Measurements from ENCODE around the gene NAV3. TPM values are rescaled to one million over a fixed set of nuclear protein-coding genes. Genes with fewer than 3 reads are reported as not detected.

The NAV3 gene
- total and polyA plus RNA-seq, 9 of the 15 experiments (the other 6 are each of a cell fraction or from before 2014, with no cell fraction given), result 0.04 TPM; not detected in 8

- TF ChIP-seq ZNF512 (tag; IDR thresholded peaks at IDR 0.05), result no peak
These were observed 33.9 kb upstream of the NAV3 start (continued) for GRCh38 chr12:77796775-77797174.

GRCh38 chr12:77800501-77800900 is 30.2 kb upstream of the NAV3 start:
- H3K9me1 ChIP-seq (ENCODE audit: control insufficient read depth, insufficient read depth, low read length), result no peaks in the 10 kb centered on the region
- no TSS peak for BruUV-seq (replicated peaks)
- DNase-seq (ENCODE audit: extremely low read depth in 1 of 4, low spot score in 3 of 4) (no peak), FAIRE-seq (no peak), ATAC-seq (no peak)
- no peaks in the 10 kb centered on the region for H3K4me1 ChIP-seq (replicated peaks in 1 of 2; ENCODE audit: control insufficient read depth in 2 of 2, insufficient read depth in 2 of 2, low read length in 2 of 2)
- no peak for TF ChIP-seq CREM (IDR thresholded peaks at IDR 0.05; ENCODE audit: low read depth)
- TF ChIP-seq FIP1L1 (IDR thresholded peaks at IDR 0.05; ENCODE audit: low read depth, low read length, poor library complexity, severe bottlenecking), result no peak
- TF ChIP-seq CBX2 (IDR thresholded peaks at IDR 0.05; ENCODE audit: insufficient read depth, low read length, poor library complexity, severe bottlenecking), result no peak
- TF ChIP-seq NFXL1 (CRISPR knock-in tag; IDR thresholded peaks at IDR 0.05), result no peak
- TF ChIP-seq MLLT1 (IDR thresholded peaks at IDR 0.05), result no peak
- H3K79me2 ChIP-seq (ENCODE audit: control insufficient read depth, insufficient read depth, low read length), result no peaks in the 10 kb centered on the region
- H3K36me3 ChIP-seq (ENCODE audit: control insufficient read depth, insufficient read depth, low read length), result no peaks in the 10 kb centered on the region
- H2AFZ ChIP-seq (ENCODE audit: low read depth, low read length), result no peak overlapping the region
- CTCF ChIA-PET (ENCODE audit: low intra/inter-chr PET ratio), result no interaction called here
- no peak overlapping the region for H3K4me2 ChIP-seq (ENCODE audit: insufficient read depth, low read length)
- 0% methylated on average over 2 of the region's 2 CpGs for WGBS (ENCODE audit: insufficient coverage, low coverage, missing lambda C conversion rate)
- intact Hi-C loops (cut with micrococcal nuclease), result no loop called here
- no peak overlapping the region for H3K27ac ChIP-seq (ENCODE audit: extremely low read depth, low read depth, low read length)
- no peak overlapping the region for H3K9ac ChIP-seq (ENCODE audit: insufficient read depth in 1 of 2, low read depth in 2 of 2, low read length in 2 of 2)
- H3K9me3 ChIP-seq (replicated peaks; ENCODE audit: control insufficient read depth, insufficient read depth, low read depth, low read length), result no peaks in the 10 kb centered on the region
- in situ Hi-C loops (cut with MboI), result no loop called here
- H4K20me1 ChIP-seq (replicated peaks; ENCODE audit: control insufficient read depth, insufficient read depth, low read length), result no peaks in the 10 kb centered on the region
- no peak overlapping the region for H3K4me3 ChIP-seq
- H3K27me3 ChIP-seq (ENCODE audit: control insufficient read depth in 2 of 2, insufficient read depth in 2 of 2, low read length in 2 of 2), result no peaks in the 10 kb centered on the region
- POLR2A ChIA-PET, result no interaction called here
